ENCODE data around the gene ZDHHC16.
"Not testable (repeated sequence)": the region's sequence is repeated elsewhere in the genome, so short reads cannot be mapped to it uniquely, and the experiment has no call there.

Gene ZDHHC16

DNA sequence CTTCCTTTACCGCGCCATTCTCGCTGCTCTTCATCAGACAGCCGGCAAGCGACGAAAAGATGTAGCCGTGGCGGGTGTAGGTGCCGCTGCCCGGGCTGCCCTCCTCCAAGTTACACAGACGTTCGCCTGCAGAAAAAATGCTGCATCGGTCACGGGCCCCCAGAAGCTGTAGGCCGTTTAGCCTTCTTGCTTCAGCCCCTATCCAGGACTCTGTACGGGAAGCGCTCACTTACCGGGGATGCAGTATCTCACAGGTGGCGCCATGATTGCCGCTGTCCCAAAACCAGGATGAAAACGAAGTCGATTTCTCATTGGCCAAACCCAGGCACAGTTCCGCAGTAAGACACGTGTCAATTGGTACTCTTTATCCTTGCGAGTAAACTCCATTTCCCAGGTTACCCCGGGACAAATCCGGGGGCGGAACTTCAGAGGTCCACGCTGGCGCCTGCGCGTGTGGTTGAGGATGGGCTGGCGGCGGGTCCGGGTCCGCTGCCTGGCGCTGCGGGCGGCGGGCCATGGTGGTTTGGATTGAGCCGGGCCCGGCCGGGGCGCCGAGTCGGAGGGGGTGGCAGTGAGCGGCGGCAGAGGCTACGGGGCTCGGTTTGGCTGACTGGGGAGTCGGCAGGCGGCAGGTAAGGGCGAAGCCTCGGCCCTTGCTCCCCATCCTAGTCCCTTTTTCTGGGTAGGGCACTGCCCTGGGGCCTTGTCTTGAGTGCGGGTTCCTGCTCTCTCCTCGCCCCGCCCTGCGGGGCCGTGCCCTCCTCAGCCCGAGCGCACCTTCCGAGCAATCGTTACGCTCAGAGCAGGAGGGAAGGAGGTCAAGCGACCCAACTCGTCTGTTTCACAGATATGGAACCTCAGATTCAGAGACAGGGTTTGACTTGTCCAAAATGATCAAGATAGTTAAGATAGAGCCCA, at the start of gene ZDHHC16, which contains the start of gene EXOSC1:
ZDHHC16 (plus strand) TSS at position 454 of the 918 bp plus-strand sequence. CDS start 5,501 bp downstream, outside the sequence.
EXOSC1 (minus strand) TSS at position 285 of the 918 bp plus-strand sequence; CDS start at position 264, 21 bp downstream.
- intact Hi-C loops (cut with DNase I): loop anchor here (2.0 to 5.0 kb wide), 2 partner anchors 19 to 51 kb away; partner anchors contain the start of genes MMS19, PGAM1 and UBTD1
- peak; percentile 87 to 99 (median 94) for DNase-seq

DNA sequence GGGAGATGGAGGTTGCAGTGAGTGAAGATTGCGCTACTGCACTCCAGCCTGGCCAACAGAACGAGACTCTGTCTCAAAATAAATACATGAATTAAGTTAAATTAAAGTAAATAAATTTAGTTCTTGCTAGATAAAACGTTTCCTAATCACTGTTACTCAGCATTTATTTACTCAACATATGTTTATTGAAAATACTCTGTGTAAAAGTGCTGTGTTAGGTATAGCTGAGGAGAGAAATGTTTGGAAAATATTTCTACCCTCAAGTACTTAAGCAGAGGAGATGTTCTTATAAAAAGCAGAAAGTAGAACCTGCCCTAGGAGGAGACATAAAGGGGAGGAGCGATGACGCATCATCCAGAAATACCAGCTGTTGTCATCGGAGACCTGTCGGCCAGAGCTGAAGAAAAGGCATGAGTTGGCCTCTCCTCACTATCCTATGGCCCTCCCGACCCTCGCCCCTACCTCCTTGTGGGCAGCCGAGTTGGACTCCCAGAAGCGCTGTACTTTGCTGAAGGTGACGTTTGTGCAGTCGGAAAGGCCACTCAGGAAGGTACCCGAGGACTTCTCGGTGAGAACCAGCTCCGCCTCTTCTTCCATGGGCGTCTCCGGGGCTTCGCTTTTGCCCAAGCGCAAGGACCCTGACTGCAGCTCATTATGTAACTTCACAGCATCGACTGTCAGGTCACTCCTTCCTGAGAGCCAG, 46.0 kb upstream of the ZDHHC16 start:
- intact Hi-C loops (cut with DNase I): no loop called here
- DNase-seq: peak in 2 of 10 donors; percentile 82 to 88

DNA sequence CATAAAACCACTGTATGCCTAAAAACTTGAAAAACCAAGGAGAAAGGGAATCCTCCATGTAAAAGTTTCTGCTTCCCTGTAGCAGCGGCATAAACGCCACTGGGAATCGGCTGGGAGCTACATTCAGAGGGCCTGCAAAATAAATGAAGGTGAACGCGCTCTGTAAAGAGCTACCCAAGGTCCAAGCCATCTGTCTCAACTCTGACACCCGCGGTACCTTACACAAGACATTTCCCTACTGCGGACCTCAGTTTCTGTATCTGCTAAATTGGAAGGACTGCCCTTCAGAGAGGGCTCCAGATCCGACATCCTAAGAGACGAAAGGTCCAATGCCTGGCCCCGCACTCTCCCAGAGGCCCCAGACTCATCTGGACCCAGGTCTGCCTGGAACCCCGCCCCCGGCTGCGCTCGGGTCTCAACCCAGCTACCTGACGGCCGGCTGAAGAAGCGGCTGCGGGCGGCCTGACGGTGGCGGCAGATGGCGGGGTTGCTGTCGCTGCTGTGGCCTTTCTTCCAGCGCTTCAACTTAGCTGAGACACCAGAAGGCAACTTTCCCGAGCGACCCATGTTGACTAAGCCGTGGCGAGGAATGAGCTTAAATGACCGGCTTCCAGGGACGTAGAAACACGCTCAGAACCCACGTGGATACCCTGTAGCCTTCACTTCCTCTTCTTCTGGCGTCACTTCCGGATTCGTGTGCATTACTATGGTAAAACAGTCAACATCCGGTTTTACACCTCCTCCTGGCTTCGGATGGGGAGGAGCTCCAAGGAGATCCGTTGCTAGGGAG, 45.1 kb upstream of the ZDHHC16 start, which contains the start of gene RRP12:
RRP12 (minus strand) TSS at position 676 of the 790 bp plus-strand sequence; CDS start at position 567, 109 bp downstream.
- peak; percentile 51 to 96 (median 82) for DNase-seq
- intact Hi-C loops (cut with DNase I): no loop called here

DNA sequence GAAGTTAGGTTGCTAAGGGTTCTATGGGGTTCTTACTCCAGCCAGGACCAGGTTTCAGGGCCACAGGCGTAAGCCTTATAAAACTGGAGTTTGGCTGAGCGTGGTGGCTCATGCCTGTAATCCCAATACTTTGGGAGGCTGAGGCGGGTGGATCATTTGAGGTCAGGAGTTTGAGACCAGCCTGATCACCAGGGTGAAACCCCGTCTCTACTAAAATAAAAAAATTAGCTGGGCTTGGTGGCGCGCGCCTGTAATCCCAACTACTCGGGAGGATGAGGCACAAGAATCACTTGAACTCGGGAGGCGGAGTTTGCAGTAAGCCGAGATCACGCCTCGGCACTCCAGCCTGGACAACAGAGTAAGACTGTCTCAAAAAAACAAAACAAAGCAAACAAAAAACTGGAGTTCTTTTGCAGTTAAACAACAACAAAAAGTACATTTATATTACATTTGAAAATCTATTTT, 44.5 kb upstream of the ZDHHC16 start:
- DNase-seq: peak in 1 of 10 donors; percentile 70
- intact Hi-C loops (cut with DNase I): no loop called here

DNA sequence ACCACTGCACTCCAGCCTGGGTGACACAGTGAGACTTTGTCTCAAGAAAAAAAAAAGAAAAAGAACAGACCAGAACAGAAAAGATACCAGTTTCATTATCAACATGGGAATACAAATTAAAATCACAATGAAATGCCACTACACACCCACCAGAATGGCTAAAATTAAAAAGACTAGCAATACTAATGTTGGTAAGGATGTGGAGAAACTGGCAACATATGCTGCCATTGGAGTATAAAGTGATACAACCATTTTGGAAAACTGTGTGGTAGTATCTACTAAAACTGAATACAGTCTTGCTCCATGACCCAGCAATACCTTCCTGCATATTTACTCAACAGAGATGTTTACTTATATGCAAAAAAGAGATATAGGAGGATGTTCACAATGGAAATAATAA, 41.9 kb upstream of the ZDHHC16 start:
- no peak for DNase-seq
- intact Hi-C loops (cut with DNase I): no loop called here

DNA sequence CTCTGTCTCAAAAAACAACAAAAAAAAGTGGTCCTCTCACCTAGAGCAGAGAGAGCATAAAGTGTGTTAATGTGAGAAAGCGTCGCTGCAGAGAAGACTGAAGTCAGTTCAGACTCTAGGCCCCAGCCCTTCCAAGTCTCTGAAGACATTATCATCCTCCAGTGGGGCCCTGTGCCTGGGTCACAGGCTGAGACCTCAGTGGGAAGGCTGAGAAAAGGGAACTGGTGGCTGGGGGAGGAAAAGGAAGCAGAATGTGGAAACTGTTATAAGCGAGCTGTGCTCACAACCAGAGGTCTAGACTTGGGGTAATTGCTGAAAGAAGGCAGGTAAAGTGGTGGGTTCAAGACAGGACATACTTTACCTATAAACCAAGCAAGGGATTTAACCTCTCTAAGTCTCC, 39.9 kb upstream of the ZDHHC16 start:
- intact Hi-C loops (cut with DNase I): no loop called here
- DNase-seq: no peak

DNA sequence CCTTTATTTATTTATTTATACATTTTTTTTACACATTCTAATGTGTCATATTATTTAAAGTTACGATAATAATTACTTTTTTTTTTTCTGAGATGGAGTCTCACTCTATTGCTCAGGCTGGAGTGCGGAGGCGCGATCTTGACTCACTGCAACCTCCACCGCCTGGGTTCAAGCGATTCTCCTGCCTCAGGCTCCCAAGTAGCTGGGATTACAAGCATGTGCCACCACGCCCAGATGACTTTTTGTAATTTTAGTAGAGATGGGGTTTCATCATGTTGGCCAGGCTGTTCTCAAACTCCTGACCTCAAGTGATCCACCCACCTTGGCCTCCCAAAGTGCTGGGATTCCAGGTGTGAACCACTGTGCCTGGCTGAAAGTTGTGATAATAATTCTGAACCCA, 39.5 kb upstream of the ZDHHC16 start:
- intact Hi-C loops (cut with DNase I); DNase-seq: not testable (repeated sequence)

DNA sequence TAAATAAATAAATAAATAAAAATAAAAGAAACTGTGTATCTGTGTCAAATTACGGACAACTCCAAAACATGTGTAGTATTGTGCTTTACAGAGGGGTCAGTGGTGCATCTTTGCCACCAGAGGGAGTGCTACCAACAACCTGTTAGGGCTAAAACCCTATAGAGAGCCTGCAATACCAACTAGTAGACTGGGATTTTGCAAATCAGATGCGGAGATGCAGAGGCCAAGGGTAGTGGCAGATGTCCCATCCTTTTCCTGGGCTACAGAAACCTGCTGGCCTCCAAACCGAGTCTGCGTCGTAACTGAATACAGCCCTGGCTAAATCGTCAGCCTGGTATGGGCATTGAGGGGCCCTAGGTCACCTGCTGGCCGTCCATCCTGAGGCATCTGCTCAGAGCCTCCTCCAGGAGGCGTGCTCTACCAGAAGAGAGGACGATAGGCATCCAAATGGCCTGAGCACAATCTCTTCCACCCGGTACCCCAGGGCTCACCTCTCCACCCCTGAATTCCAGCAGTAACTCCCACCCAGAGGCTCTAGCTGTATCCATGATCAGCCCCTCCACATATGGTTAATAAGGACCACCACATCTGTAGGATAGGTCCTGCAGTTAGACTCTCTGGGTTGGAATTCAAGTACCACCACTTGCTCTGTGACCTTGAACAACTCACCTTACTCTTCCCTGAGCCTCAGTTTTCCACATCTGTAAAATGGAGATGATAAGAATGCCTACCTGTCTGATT, 38.6 kb upstream of the ZDHHC16 start:
- intact Hi-C loops (cut with DNase I): no loop called here
- DNase-seq: peak in 4 of 10 donors; percentile 27 to 54 (median 50)

DNA sequence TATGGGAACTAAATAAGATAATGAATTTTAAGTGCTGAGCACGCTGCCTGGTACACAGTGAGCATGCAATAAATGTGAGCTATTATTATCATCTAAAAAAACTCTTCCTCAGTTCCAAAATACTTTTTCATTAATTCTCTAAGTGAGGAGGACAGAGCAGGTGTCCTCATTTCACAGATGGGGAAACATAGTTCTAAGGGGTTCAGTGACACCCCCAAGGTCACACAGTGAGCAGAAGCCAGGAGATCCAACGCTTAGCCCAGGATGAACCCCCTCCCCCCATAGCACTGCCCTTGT, 38.1 kb upstream of the ZDHHC16 start:
- DNase-seq: no peak
- intact Hi-C loops (cut with DNase I): no loop called here

DNA sequence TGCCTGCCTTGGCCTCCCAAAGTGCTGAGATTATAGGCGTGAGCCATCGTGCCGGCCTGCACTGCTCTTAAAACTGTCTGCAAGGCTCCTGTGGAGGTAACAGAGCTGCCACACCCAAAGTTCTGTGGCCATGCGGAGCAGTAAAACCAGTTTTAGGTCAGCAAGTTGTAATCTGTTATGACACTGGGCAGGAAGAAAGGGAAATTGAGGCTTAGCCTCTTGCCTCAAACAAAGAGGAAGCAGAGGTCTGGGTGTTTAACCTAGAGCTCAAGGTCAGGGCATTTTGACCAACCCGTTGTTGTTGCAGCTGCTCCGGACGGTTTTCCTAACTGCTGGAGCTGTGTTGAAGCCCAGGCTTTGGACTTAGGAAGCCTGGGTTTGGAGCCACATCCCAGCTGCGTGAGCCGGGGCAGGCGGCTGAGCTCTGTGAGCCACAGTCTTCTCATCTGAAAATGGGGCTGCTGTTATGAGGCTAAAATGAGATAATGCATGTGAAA, 37.4 kb upstream of the ZDHHC16 start:
- intact Hi-C loops (cut with DNase I): no loop called here
- DNase-seq: no peak

DNA sequence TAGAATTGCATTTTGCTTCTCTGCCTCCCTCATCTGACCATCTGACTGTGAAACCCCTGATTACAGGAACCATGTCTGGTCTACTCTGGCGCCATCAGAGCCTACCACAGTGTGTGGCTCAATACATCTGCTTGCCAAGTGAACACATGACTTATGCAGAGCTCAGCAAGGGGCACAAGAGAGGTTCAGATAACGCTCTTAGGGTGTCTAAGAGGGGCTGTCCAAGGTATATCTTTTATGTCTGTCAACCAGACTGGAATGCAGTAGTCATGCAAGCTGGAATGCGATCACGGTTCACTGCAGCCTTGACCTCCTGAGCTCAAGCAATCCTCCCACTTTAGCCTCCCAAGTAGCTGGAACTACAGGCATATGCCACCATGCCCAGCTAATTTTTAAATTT, 34.6 kb upstream of the ZDHHC16 start:
- intact Hi-C loops (cut with DNase I): no loop called here
- DNase-seq: no peak

DNA sequence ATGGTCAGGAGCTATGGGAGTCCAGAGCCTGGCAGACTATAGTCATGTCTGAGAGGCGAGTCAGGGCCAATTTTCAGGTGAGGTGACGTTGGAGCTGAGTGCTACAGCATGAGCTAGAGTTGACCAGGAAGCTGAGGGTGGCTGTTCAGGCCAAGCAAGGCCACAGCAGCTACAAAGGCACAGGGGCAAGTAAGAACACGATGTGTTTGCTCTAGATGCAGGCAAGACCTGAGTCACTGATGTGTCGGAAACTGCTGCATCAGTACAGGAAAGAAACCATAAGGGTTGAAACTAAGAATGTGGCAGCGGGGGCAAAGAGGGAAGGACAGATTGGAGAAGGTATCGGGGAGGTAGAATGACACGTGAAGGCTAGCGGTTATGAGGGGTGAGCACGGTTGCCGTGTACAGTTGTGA, 33.1 kb upstream of the ZDHHC16 start:
- no peak for DNase-seq
- intact Hi-C loops (cut with DNase I): no loop called here

DNA sequence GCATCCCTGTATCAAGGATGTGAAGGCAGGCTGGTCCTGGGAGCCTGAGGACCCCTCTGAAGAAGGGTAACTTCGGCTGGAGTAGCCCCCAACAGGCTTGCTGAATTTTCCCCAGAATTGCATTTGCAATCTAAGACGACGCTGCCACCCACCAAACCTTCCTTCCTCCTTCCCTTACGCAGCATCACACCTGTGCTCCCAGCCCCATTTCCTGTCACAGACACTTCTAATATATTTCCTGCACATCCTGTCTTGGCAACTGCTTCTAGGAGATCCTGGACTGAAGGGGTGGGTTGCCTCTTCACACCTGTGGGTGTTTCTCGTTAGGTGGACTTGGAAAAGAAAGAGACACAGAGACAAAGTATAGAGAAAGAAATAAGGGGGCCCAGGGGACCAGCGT, 29.4 kb upstream of the ZDHHC16 start:
- DNase-seq: no peak
- intact Hi-C loops (cut with DNase I): no loop called here

DNA sequence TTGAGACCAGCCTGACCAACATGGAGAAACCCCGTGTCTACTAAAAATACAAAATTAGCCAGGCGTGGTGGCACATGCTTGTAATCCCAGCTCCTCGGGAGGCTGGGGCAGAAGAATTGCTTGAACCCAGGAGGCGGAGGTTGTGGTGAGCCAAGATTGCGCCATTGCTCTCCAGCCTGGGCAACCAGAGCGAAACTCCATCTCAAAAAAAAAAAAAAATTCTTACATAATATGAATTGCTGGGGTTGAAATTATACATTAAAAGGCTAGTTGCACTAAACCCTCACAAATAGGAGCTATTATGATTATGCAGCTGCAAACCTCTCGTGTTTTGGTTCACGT, 22.2 kb upstream of the ZDHHC16 start:
- peak in 1 of 10 donors; percentile 52 for DNase-seq
- intact Hi-C loops (cut with DNase I): not testable (repeated sequence)

DNA sequence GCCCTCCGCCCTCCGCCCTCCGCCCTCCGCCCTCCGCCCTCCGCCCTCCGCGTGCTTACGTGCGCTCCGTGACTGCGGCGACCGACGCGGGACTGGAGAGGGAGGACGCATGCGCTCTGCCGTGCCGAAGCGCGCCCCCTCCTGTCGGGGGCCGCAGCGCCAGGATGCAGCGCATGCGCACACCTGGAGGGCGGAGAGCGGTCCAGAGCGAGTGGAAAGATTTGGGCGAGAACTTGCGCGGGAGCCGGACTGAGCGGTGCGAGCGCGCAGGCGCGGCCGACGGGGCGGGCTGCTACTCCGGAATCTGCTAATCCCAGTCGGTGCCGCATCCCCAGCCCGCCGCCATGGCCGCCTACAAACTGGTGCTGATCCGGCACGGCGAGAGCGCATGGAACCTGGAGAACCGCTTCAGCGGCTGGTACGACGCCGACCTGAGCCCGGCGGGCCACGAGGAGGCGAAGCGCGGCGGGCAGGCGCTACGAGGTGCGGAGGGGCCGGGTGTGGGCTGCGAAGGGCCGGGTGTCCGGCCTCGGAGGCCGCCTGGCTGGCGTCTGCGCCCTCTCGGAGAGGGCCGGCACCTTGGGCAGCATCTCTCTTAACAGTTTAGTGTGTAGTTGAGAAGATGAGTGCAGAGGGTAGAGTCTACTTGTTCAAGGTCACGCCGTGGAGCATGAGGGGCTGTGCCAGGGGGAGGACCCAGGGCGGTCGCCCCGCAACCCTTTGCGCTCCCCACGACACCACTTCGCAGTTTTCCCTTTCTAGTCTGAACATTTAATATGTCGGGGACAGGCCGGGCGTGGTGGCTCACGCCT, 19.8 kb upstream of the ZDHHC16 start, which contains the start of gene PGAM1:
PGAM1 (plus strand) TSS at position 228 of the 812 bp plus-strand sequence; CDS start at position 345, 117 bp downstream.
- DNase-seq: peak; percentile 90 to 99 (median 94)
- intact Hi-C loops (cut with DNase I): loop anchor here (2.0 kb wide), 1 partner anchor 21 kb away; the partner anchor contains the start of genes EXOSC1 and ZDHHC16

DNA sequence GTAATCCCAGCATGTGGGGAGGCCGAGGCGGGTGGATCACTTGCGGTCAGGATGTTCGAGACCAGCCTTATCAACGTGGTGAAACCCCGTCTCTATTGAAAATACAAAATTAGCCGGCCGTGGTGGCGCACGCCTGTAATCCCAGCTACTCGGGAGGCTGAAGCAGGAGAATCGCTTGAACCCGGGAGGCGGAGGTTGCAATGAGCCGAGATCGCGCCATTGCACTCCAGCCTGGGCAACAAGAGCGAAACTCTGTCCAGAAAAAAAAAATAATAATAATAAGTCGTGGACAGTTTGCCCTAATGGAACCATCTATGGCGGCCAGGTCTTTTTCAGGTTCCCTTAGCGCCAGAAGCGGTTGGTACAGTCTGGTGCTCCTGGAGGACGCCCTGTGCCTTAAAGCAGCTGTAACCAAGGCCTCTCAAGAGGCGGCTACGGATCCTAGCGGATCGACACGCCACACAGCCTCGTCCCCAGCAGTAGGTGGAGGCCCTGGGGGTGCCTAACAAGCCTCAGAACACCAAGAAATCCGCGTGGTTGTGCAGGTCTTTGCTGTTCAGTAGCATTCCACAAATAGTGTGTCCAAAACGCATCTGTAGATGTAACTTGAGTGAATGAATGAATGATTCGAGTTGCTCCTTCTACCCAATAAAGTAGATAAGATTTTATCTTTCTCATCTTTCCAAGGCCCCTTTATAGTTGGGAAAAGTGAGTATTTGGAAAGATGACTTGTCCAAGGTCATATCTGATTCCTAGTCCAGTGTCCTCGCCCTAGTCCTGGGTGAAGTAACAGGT, 19.0 kb upstream of the ZDHHC16 start:
- DNase-seq: peak in 2 of 10 donors; percentile 2 to 84
- intact Hi-C loops (cut with DNase I): loop anchor here (2.0 kb wide), 1 partner anchor 20 kb away; the partner anchor contains the start of genes EXOSC1 and ZDHHC16

DNA sequence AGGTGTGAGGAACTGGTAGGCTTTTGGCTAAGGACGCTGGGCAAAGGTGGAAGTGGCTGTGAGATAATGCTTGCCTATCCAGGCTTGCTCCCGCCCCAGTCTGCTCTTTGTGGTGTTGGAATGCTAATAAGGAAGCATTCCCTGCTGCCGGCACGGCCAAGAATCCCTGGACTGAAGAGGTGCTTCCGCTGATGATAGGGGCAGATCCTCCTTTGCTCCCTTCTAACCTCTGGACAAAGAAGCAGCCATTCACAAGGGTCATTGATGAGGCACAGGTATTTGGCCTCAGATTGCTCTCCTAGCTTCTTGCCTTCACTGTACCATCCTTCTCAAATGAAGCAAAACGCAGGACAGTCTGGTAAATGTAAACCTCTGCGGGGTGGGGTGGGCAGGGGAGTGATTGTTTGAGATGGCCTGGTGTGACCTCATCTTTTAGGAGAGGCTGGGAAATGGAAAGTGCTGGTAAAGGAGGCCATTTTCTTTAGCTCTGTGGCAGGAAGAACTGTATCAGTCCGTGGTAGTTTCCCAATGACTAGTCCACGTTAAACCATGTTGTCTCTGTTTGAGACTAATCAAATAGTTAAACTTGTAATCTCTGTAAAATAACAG, 18.3 kb upstream of the ZDHHC16 start:
- DNase-seq: peak in 1 of 10 donors; percentile 52
- intact Hi-C loops (cut with DNase I): loop anchor here (2.0 kb wide), 1 partner anchor 19 kb away; the partner anchor contains the start of genes EXOSC1 and ZDHHC16

Data from posterior cingulate gyrus (tissue), 11 donors.